Activated CD8-positive, alpha-beta T cell treated with anti-CD3 and anti-CD28 coated beads, Interleukin-2, amount 10 ng/mL, durations not matched to agents 7 days and 5 days (primary cell): Measurements from ENCODE around the gene SLAIN1. TPM values are rescaled to one million over a fixed set of nuclear protein-coding genes. Genes with fewer than 3 reads are reported as not detected.

Source experiments
- ATAC-seq: fragments of 150-1000 bp; cut with Tn5 transposase; one replicate; pipeline ENCODE4 v1.10.0; 2021; ENCODE audit warnings: moderate library complexity
- CTCF ChIA-PET: fragments of 350-600 bp; sonication (Branson Sonifier 250); formaldehyde crosslinking; loops from one replicate; lab custom pipeline; 2021; ENCODE audit warnings: antibody characterized with exemption; lab: Charles Lee
- POLR2A ChIA-PET: fragments of 350-600 bp; sonication (Branson Sonifier 250); formaldehyde crosslinking; loops from one replicate; lab custom pipeline; 2021; ENCODE audit warnings: antibody characterized with exemption; lab: Charles Lee
- DNase-seq: peaks from one replicate; pipeline ENCODE4 v3.0.0-alpha.2; 2020
- H3K27ac Mint-ChIP-seq: one replicate; pipeline ENCODE4 v1.8.0; 2021; ENCODE audit warnings: mild to moderate bottlenecking, mixed read lengths
- H3K27me3 Mint-ChIP-seq: one replicate; pipeline ENCODE4 v1.8.0; 2021; ENCODE audit warnings: low read depth, mixed read lengths
- H3K36me3 Mint-ChIP-seq: one replicate; pipeline ENCODE4 v1.8.0; 2021; ENCODE audit warnings: low read depth, mixed read lengths
- H3K4me1 Mint-ChIP-seq: one replicate; pipeline ENCODE4 v1.8.0; 2021; ENCODE audit warnings: low read depth, mixed read lengths
- H3K4me3 Mint-ChIP-seq: one replicate; pipeline ENCODE4 v1.8.0; 2021; ENCODE audit warnings: mild to moderate bottlenecking, mixed read lengths
- H3K9me3 Mint-ChIP-seq: one replicate; pipeline ENCODE4 v1.8.0; 2022; ENCODE audit warnings: mixed read lengths; ENCODE audit not compliant: insufficient read depth
- total RNA-seq, 2 experiments: library from RNA; stranded (reverse); gene quantifications; one replicate each; pipeline ENCODE4 v1.2.3, GENCODE V29; 2021

SLAIN1 gene
- total RNA-seq, 2 experiments from 2014 or later: 27.0 to 29.5 TPM

DNA sequence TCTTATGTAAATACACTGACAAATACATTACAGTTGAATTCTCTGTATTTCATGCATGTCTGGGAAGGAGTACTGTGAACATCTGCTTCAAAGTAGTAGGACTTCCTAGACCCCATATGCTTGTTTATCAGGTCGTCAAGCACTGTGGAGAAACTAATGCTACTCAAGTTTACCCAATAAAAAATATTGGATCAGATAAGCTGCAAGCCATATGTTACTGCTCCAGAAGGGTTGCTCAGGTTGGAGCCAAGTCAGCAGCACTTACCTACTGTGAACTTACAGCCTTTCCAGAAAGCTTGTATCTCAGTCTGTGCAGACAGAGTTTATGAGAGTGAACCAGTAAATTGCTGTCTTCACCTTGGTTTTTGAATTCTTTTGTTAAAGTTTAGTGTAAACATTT is 36.2 kb downstream of the SLAIN1 start:
- Mint-ChIP-seq H3K27me3 (no peaks in the 10 kb centered on the region), H3K27ac (no peak overlapping the region), H3K4me1 (peaks cover 21% of the 10 kb centered on the region), H3K36me3 (peaks cover 26% of the 10 kb centered on the region), H3K9me3 (no peaks in the 10 kb centered on the region), H3K4me3 (no peak overlapping the region)
- CTCF ChIA-PET: interaction anchor here (1.0 kb wide), 1 partner anchor 19 kb away, joined by 3 read pairs; no protein-coding TSS in a partner anchor
- POLR2A ChIA-PET: no interaction called here
- DNase-seq (no peak), ATAC-seq (no peak)

DNA sequence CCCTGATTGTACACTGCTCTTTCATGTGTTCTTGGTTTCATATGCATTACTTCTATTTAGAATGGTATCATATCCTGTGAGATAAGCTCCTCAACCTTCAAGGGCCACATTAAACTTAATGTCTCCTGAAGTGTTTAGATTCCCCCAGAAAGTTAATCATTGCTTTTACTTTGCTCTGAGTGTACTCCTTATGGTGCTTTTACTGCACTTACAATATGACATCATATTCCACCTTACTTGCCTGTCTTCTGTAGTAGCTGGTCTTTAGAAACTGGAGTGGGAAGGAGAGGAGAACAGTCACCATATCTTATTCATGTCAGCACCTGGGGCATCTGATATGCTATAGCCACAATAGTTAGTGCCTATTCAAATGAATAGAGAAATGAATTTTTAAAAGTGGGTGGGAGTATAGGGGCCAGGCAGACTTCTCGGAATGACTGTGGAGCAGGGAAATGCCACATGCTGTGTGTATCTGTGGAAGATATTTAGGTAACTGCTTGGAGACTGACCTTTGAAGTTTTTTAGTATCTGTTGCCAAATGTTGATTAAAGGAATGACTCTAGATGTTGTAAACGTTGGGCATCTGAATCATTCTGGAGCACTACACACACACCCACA is 40.2 kb downstream of the SLAIN1 start:
- no peaks in the 10 kb centered on the region for H3K9me3 Mint-ChIP-seq
- DNase-seq: no peak
- no peak overlapping the region for H3K4me3 Mint-ChIP-seq
- H3K27ac Mint-ChIP-seq: no peak overlapping the region
- CTCF ChIA-PET: interaction anchor here (1.0 kb wide), 1 partner anchor 15 kb away, joined by 3 read pairs; no protein-coding TSS in a partner anchor
- peaks cover 9% of the 10 kb centered on the region for H3K36me3 Mint-ChIP-seq
- H3K4me1 Mint-ChIP-seq: peaks cover 4% of the 10 kb centered on the region
- ATAC-seq: no peak
- no peaks in the 10 kb centered on the region for H3K27me3 Mint-ChIP-seq
- POLR2A ChIA-PET: interaction anchor here (0.5 kb wide), 1 partner anchor 14 kb away, joined by 6 read pairs; no protein-coding TSS in a partner anchor

DNA sequence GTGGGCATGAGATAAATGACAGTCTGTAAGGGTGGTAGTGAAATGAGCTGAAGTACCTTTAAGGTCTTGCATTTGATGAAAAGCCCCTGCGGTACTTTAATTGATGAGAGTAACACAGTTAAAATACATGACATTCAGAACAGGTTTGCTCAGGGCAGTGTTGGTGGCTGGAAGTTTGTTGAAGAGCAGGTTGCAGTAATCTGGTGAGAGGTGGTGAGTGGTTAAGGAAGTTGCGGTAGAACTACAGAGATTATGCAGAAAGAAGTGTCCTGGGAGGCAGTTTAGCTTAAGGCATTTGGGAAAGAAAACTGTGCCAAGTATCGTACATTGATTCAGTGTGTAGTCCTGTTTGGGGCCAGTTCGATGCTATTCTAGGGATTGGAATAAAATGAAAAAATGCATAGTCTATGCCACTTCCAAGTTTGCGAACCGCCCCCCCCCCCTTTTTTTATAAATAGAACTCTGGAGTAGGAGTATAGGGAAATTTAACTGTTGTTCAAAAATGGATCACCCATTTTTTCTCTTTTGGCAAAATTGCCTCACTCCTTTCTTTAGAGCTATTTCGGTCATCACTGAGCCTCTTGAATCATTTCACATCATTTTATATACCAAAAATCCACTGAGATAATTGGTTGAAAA is 42.7 kb downstream of the SLAIN1 start:
- Mint-ChIP-seq H3K4me1 (peaks cover 4% of the 10 kb centered on the region), H3K27ac (no peak overlapping the region), H3K4me3 (no peak overlapping the region), H3K9me3 (no peaks in the 10 kb centered on the region), H3K27me3 (no peaks in the 10 kb centered on the region), H3K36me3 (peaks cover 9% of the 10 kb centered on the region)
- POLR2A ChIA-PET: no interaction called here
- DNase-seq: no peak
- CTCF ChIA-PET: interaction anchor here (1.1 to 1.5 kb wide), 4 partner anchors 10 to 44 kb away, joined by 3 to 6 read pairs (median 3); no protein-coding TSS in a partner anchor
- ATAC-seq: no peak

DNA sequence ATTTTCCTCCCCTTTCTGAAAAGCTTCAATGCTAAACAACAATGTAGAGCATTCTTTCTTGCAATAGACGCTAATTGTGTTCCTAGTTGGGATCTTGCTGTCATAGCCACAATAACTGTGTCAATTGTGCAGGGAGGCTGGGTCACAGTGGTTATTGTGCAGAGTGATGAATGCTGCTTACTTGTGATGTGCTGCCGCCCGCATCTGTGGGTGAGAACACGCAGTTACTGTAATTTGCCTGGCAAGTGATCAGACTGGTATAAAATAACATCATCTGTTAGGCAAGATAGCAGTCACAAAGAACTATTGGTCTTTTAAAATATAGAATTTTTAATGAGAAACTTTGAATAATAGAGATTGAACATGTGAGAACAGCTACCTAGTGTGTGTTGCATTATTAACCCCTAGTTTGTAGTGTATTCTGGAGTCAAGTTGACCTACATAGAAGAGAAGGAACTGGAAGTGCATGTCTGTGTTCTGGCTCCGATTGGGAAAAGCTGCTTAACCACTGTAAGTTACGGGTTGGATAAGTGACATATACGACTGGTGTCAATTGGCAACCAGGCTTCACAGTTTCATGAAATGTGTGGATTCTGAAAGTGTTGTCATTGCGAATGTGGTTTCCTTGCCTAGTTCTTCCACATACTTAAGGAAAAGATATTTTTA is 43.6 kb downstream of the SLAIN1 start:
- Mint-ChIP-seq H3K36me3 (peaks cover 14% of the 10 kb centered on the region), H3K27me3 (no peaks in the 10 kb centered on the region), H3K4me1 (peaks cover 4% of the 10 kb centered on the region), H3K4me3 (no peak overlapping the region), H3K27ac (no peak overlapping the region), H3K9me3 (no peaks in the 10 kb centered on the region)
- ChIA-PET CTCF (interaction anchor here (0.6 to 1.5 kb wide), 5 partner anchors 9 to 45 kb away, joined by 3 to 6 read pairs (median 3); no protein-coding TSS in a partner anchor), POLR2A (no interaction called here)
- ATAC-seq: no peak
- DNase-seq: no peak

DNA sequence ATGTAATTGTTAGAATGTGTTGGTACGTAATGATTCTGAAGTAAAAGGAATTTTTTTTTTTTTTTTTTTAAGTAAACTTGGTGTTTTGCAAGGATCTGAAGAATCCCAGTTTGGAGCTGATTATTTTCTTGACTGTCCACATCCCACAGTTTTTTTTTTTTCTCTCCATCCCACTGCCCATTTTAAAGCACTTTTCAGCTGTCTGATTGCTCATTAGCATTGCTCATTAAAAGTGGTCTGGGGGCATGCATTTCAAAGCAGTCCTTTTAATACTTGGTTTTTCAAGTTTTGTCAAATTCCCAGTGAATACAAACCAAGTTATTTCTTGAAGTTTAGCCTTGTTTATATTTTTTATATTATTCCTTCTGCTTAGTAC is 44.1 kb downstream of the SLAIN1 start:
- ChIA-PET CTCF (interaction anchor here (0.6 to 1.5 kb wide), 2 partner anchors 8 to 11 kb away, joined by 3 read pairs; no protein-coding TSS in a partner anchor), POLR2A (no interaction called here)
- no peaks in the 10 kb centered on the region for H3K9me3 Mint-ChIP-seq
- peaks cover 4% of the 10 kb centered on the region for H3K4me1 Mint-ChIP-seq
- H3K27ac Mint-ChIP-seq: no peak overlapping the region
- H3K4me3 Mint-ChIP-seq: no peak overlapping the region
- ATAC-seq: no peak
- peaks cover 17% of the 10 kb centered on the region for H3K36me3 Mint-ChIP-seq
- DNase-seq: no peak
- no peaks in the 10 kb centered on the region for H3K27me3 Mint-ChIP-seq

DNA sequence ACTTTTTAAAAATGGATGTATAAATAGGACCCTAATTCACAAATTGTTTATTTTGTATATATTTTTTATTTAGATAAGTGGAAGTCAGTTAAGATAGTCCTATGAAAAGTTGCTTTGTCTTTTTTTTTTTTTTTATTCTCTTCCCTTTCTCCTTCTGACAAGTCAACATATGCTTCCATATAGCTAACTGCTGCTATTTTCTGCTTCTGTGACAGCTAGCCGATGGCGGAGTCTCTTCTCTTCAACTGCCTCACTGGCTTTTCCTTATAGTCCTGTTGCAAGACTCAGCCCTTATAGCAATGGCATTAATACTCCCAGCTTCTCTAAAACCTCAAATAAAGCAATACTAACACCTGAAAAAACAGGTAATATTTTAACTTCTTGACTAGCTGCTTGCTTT is 45.3 kb downstream of the SLAIN1 start:
- H3K4me3 Mint-ChIP-seq: no peak overlapping the region
- H3K36me3 Mint-ChIP-seq: peaks cover 20% of the 10 kb centered on the region
- H3K27me3 Mint-ChIP-seq: no peaks in the 10 kb centered on the region
- peaks cover 4% of the 10 kb centered on the region for H3K4me1 Mint-ChIP-seq
- no peak for DNase-seq
- CTCF ChIA-PET: interaction anchor here (0.8 kb wide), 1 partner anchor 44 kb away, joined by 3 read pairs; no protein-coding TSS in a partner anchor
- no peak for ATAC-seq
- POLR2A ChIA-PET: no interaction called here
- no peaks in the 10 kb centered on the region for H3K9me3 Mint-ChIP-seq
- no peak overlapping the region for H3K27ac Mint-ChIP-seq

DNA sequence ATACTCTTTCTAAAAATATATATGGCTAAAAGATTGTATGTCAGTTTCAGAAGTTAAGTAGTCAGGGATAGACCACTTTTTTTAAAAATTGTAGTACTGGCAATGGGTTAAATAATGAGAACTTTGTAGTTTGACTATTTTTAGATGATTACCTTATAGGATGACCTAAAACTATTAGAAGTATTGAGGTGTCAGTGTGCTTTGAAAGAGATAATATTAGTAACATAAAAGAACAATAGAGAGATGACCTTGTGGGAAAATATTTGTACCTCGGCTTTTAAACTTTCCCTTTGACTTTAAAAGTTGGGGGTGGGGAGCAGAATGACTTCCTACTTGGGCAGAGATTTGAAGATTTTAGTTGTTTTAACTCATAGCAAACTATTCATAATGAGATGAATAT is 48.3 kb downstream of the SLAIN1 start:
- Mint-ChIP-seq H3K9me3 (no peaks in the 10 kb centered on the region), H3K4me3 (no peak overlapping the region), H3K4me1 (peaks cover 3% of the 10 kb centered on the region), H3K27me3 (no peaks in the 10 kb centered on the region), H3K27ac (no peak overlapping the region), H3K36me3 (peaks cover 20% of the 10 kb centered on the region)
- DNase-seq (no peak), ATAC-seq (no peak)
- ChIA-PET POLR2A (no interaction called here), CTCF (no interaction called here)

DNA sequence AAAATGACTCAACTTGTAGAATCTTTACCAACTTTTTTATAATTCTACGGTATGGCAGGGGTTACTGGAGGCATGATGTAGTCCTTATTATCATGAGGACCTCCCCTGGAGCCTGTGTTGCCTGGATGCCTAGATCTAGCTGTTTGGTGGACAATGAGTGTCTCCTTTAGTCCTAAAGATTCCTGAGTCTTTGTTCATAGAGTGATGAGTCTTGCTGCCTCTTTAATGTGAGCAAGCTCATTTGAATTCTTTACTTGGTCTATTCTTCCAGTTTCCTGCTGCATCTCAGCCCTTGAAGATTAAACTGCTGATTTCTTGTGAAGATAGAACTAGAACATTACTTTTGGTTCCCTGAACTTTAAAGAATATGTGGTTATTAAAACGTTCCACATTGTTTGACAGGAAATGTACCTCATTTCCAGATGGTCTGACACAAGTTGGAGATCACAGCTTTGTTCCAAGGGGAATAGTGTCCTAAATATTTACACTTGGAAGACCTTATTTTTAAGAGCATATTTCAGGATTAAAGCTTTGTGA is 51.9 kb downstream of the SLAIN1 start:
- Mint-ChIP-seq H3K27me3 (no peaks in the 10 kb centered on the region), H3K36me3 (peaks cover 25% of the 10 kb centered on the region), H3K4me3 (no peak overlapping the region), H3K4me1 (peaks cover 11% of the 10 kb centered on the region), H3K9me3 (no peaks in the 10 kb centered on the region), H3K27ac (no peak overlapping the region)
- CTCF ChIA-PET: interaction anchor here (0.6 to 6.3 kb wide), 6 partner anchors 8 to 372 kb away, joined by 3 to 54 read pairs (median 4); no protein-coding TSS in a partner anchor
- DNase-seq (no peak), ATAC-seq (no peak)
- POLR2A ChIA-PET: no interaction called here

DNA sequence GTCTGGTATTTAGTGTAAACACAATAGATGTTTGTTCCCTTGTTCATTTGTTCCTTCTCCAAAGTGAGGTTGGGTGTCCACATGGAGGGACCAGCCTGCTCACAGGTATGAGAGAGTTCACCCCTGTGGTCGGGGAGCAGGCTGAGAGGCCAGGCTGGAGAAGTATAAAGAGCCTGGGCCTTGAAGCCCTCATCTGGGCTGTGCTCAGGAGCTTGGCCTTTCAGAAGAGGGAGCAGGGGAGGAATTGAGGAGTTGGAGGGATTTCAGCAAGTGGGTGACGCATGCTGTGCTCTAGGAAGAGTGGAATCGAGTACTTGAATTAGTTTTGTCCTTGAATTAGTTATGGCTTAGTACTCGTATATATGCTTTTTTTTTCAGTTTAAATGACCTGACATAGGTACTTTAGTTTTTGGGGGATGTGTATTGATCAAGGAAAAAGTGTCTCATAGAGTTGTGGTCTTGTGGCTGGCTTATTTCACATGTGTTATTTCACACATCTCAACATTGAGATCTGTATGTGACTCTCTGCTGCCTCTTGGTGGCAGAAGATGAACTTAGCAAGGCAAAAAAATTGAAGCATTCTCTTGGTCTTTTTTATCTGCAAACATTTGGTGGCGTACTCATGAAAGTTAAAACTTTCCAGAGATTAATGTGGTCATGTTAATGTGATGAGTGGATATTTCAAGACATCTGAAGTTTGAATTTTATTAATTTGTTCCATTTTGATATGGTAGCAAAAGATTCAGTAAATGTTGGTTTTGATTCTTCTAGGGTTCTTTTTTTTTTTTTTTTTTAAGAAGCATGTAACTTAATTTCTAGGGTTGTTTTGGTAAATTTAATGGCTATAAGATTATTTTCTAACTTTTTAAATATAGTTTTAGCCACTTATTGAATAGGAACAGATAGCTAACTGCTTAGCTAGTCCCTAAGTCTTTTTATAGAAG is 54.3 kb downstream of the SLAIN1 start:
- DNase-seq: peak; percentile 67
- ATAC-seq: peak; percentile 80
- POLR2A ChIA-PET: interaction anchor here (0.7 kb wide), 1 partner anchor 15 kb away, joined by 6 read pairs; no protein-coding TSS in a partner anchor
- CTCF ChIA-PET: interaction anchor here (0.8 to 6.3 kb wide), 14 partner anchors 10 to 273 kb away, joined by 3 to 54 read pairs (median 4); no protein-coding TSS in a partner anchor
- Mint-ChIP-seq H3K4me1 (peaks cover 11% of the 10 kb centered on the region), H3K4me3 (no peak overlapping the region), H3K36me3 (peaks cover 11% of the 10 kb centered on the region), H3K27ac (peak overlapping the region; percentile 12), H3K9me3 (no peaks in the 10 kb centered on the region), H3K27me3 (no peaks in the 10 kb centered on the region)

DNA sequence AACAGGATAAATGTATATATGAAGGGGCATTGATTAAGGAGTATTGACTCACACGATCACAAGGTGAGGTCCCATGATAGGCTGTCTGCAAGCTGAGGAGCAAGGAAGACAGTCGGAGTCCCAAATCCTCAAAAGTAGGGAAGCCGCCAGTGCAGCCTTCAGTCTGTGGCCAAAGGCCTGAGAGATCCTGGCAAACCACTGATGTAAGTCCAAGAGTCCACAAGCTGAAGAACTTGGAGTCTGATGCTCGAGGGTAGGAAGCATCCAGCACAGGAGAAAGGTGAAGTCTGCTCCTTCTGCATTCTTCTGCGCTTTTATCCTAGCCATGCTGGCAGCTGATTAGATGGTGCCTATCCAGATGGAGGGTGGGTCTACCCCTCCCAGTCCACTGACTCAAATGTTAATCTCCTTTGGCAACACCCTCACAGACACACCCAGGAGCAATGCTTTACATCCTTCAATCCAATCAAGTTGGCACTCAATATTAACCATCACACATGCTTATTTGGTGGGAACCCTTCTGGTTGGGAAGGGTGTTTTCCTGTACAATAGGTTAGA is 55.1 kb downstream of the SLAIN1 start:
- H3K4me3 Mint-ChIP-seq: no peak overlapping the region
- peaks cover 11% of the 10 kb centered on the region for H3K4me1 Mint-ChIP-seq
- H3K36me3 Mint-ChIP-seq: peaks cover 10% of the 10 kb centered on the region
- no peaks in the 10 kb centered on the region for H3K27me3 Mint-ChIP-seq
- DNase-seq: no peak
- H3K27ac Mint-ChIP-seq: no peak overlapping the region
- ChIA-PET POLR2A (interaction anchor here (0.9 kb wide), 1 partner anchor 55 kb away, joined by 3 read pairs; the partner anchor contains the start of gene SLAIN1), CTCF (interaction anchor here (0.8 to 6.3 kb wide), 13 partner anchors 9 to 260 kb away, joined by 3 to 54 read pairs (median 4); no protein-coding TSS in a partner anchor)
- no peak for ATAC-seq
- H3K9me3 Mint-ChIP-seq: no peaks in the 10 kb centered on the region
